NCI-H82 (cell line): Measurements from ENCODE around the gene MYF5.

Source experiments
- DNase-seq: peaks from one replicate; lab custom pipeline; 2025; lab: John Stamatoyannopoulos, UW

Gene MYF5

DNA sequence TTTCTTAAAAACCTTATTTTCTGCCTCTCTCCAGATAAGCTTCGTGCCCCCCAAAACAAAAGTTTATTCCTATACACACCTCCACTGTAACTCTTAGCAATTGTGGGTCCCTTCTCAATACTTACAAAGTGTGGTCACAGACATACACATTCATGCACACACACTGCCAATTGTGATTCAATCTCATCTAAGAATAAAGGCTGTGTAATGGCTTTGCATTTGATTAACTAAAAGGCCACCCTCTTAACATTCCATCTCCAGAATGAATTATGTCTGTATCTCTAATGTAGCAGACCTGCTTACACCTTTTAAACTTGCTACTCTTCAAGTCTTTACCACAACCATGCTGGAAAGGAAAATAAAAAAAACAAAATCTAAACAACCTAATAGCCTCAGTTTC, 49.5 kb downstream of the MYF5 start:
- no peak for DNase-seq

DNA sequence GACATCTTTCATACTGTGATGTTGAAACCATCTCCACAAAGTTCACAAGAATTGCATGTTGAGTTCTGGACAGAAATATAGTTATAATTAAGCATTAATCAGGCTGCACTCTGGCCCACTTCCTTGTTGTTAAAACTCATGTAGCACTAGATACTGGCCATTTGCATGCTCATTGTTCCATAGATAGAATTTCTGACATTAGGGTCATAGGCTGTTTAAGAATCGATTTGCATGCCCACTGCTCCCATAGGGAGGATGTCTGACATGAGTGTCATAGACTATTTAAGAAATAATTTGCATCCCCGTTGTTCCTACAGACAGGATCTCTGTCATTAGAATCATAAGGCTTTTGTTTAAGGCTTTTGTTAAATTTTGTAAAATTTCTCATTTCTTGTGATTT, 50.2 kb downstream of the MYF5 start:
- DNase-seq: no peak
